ENCODE measurements around the gene PLET1.

PLET1 gene

DNA sequence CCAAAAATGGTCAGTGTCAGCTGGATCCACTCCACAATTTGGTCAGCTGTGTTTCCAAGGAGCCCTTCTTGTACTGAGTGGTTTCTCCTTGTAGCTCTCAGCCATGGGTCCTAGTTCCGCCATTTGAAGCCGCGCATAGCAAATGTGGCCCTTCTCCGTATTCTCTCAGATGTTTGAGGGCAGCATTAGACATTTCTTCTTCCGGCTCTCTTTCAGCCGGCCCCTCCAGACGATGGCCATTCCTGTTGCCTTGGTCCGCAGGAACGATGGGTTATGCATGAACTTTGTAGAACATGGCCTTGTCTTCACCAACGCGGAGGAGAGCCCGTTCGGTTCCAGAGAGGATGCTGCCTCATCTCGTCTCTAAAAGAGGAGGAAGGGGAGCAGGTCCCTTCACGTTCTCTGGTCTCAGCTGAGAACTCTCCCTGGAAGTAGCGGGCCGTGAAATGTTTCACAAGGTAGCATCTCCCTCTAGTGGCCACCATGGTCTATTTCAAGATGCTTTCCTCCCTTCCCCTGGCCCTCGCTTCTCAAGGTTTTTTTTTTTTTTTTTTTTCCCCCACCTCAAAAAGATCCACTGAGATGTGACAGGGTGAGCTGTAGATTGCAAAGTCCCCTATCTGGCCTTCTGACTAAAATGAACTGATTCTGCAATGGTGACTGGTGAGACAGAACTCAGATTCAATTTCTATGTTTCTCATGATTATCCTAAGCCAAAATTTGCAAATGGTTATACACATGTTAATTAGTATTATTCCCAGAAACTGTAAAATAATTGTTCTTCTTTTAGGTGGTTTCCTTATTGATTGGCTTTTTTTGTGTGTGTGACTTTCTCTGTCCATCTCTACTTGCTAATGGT is 19.8 kb upstream of the PLET1 start:
- peak; percentile 3 for DNase-seq

DNA sequence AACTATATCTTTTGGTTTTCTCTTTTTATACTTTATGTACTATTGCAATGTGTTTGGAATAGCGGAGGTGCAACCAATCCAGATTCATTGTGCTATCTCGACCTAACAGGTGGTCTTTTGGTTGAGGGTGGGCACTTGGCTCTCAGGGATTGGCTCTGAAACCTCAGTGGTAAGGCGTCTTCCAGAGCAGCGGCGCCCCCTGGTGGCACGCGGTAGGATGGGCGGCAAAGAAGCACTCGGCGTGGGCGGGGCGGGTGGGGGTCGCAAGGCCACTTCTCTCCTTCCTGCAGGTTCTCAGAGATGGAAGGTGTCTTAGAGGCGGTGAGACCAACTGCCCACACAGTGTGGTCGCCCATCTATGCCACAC is 19.2 kb upstream of the PLET1 start:
- peak; percentile 12 for DNase-seq

DNA sequence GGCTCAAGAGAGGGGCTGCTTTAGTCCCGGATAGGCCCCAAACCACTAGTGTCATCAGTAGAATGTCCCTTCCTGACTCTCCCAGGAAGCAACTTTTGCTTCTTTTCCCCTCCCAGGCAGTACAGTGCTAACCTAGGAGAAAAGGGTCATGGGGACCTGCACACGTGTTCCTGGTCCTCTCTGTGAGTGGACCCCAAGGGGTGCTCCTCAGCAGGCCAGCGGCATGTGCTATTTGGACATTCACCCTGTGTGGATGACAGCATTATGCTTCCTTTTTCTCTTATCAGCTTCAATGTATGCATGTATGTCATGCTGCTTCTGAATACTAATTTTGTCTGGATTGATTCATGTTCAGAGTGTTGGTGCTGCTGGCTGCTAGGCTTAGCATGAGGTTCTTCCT is 18.1 kb upstream of the PLET1 start:
- no peak for DNase-seq

DNA sequence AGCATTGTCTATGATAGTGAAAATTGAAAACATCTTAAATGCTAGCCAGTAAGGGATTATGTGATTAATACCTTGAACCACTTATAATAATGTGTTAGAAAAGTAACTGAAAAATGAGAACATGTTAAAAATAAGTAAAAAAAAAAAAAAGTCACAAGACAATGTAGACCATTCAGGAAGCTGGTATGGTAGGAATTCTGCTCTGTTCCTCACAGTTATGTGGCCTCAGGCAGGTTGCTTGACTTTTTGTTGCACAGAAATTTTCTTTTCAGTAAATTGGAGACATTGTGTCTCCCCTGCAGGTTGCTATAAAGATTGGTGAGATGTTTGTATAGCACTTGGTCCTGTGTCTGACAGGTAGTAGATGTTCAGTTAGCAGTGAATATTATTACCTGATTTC is 17.3 kb upstream of the PLET1 start:
- DNase-seq: no peak

DNA sequence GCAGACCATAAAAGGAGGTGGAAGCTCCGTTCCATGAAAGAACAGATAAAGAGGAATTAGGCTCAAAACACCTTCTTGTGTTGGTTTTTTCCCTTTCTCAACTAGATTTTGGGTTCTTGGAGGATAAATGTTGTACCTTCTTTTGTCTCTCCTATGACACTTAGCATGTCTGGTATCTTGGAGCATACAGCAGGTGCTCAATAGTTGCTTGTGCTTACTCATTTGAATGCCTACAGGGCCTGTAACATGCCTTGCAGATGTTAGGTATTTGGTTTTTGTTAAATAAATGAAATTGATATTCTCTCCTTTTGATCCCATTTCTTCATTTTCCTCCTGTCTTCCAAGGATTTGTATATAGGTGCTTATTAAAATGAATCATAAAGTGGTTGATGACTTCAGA is 16.4 kb upstream of the PLET1 start:
- DNase-seq: no peak

DNA sequence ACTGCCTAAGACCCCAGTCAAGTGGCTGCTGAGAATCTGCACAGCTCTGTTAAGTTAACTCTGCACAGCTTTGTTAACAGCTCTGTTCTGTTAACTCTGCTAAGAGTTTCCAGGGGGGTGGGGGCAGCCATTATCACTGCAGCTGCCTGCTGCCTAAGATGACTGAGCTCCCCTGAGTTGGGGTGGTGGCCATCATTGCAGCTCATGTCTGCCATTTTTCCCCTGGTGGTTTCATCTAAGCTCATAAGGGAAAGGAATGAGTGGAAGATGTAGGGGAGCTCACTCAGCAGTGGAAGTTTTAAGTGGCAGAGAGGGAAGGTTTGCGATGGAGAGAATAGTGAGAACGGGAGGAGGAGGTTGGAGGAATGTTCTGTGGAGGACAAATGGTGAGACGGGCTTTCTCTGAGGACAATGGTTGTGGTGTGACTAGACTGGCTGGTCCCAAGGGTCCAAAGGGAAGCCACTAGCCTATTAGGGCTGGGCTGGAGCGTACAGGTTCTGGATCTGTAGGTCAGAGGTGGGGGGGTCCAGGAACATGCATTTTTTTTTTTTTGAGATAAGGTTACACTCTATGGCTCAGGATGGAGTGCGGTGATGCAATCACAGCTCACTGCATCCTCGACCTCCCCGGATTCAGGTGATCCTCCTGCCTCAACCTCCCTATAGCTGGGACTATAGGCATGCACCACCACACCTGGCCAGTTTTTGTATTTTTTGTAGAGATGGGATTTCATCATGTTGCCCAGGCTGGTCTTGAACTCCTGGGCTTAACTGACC is 13.5 kb upstream of the PLET1 start:
- DNase-seq: no peak

DNA sequence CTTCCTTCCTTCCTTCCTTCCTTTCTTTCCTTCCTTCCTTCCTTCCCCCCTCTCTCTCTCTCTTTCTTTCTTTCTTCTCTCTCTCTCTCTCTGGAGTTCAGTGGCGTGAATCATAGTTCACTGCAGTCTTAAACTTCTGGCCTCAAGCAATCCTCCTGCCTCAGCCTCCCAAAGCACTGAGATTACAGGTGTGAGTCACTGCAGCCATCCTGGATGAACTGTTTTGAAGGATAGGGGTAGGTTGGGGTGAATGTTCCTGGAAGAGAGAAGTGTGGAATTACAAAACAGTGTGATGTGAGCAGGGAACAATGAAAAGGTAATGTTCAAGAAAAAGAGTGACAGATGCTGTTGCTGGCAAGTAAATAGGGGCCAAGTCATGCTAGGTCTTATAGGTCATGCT is 12.4 kb upstream of the PLET1 start:
- DNase-seq: no peak

DNA sequence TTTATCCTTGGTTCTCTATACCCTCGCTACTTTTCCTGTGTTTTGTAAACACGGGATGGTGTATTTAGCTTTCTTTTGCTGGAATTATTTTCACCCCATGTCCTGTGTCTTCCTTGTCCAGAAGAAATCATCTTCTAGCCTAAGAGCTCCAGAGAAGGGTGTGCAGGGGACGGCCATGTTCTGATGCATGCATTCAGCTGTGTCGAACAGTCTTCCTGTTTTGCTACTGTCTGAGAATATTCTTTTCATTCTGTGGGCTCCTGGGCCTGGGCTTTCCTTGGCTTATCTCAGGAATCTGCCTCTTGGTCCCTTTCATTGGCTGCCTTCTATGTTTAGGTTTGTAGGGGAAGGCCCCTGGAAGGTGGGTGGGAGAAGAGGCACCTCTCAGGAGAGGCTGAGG is 10.6 kb upstream of the PLET1 start:
- DNase-seq: no peak

DNA sequence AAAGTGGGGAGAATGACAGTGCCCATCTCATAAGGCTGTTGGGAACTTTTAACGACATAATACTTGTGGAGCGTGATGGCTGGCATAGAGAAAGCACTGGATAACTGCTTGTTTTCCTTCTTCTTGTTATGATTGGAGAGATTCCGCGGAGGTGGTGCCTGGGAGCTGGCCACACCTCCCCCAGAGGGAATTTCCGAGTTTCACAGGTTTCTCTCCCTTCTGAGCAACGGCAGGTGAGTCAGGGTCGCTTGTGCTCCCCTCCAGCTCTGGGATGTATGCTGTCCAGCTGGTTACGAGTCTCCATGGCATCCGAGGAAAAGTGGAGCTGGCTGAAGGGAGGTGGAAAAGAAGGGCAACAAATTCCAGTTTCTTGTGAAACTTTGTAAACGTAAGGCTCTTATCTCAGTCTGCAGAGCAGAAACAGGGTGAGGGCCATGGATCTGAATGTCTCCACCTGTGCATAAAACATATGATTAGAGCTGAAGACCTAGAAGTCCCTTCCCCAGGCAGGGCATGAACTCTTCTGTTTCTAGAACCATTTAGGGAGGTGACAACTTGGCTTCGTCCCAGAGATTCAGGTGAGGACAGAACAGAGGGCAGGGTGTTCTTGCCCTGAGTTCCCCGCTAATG is 10.0 kb upstream of the PLET1 start:
- no peak for DNase-seq

DNA sequence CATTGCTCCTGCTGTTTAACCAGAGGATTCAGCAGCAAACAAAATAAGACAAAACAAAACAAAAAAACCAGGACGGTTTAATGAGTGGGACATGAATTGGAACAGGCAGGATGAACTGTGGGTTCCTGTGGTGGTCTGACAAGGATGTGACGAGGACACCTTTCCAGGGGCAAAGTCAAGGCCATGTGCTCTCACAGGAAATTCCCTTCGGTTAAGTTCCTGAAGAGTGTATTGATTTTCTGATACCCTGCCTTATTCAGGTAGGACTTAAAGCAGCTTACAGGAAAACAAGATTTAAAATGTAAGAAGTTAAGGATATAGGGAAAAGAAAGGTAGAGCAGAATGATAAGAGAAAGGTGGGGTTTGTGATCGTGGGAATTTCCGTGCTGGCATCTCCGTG is 8.5 kb upstream of the PLET1 start:
- DNase-seq: no peak

DNA sequence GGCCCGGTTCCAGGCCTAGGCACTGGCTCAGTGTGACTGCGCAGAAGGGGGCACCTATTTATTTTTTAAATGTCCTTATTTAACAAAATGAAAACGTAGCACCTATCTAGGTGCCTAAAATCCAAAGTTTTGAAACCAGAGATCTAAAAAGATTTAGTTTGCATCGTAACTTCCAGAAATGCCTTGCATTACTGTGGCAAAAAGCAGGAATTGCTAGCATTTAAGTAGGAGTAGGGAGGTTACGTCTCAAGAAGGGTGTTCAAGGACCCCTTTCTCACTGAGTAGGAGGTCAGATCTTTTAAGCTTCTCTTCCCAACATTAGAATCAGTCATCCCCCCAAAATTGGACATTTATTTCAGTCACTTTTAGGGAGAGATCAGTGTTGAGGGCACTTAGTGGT is 7.7 kb upstream of the PLET1 start:
- no peak for DNase-seq

DNA sequence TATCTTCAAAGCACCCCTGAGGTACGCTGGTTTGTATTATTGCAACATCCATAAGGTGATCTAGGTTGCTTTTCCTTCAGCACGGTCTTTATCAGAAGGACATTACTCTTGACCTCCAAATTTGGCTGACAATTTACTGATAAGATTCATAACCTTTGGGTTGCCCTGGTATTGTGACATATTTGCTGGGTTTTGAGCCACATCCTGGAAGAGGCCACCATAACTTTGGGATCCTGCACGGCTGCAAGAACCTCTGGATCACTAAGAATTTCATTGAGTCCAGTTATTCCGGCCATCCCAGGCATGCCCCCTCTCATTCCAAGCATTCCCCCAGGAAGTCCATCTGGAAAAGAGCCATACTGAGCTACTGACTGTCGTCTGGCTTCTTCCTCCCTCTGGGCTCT is 6.5 kb upstream of the PLET1 start:
- DNase-seq: no peak

DNA sequence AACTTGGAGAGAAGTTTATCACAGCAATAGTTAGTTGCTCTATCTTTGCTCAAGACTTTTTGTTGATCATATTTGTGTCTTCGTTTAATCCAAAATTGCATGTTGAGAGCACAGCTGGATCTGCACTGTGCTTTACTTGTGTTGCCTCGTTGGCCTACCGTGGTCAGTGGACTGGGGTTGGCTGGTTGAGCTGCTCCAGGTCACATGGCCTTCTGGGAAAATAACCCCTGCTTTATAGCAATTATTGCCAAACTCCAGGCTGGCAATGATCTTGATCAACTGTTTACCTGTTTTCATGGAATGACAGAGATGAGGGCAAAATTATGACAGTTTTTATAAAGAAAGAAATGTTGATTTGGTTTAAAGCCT is 5.7 kb upstream of the PLET1 start:
- DNase-seq: no peak

DNA sequence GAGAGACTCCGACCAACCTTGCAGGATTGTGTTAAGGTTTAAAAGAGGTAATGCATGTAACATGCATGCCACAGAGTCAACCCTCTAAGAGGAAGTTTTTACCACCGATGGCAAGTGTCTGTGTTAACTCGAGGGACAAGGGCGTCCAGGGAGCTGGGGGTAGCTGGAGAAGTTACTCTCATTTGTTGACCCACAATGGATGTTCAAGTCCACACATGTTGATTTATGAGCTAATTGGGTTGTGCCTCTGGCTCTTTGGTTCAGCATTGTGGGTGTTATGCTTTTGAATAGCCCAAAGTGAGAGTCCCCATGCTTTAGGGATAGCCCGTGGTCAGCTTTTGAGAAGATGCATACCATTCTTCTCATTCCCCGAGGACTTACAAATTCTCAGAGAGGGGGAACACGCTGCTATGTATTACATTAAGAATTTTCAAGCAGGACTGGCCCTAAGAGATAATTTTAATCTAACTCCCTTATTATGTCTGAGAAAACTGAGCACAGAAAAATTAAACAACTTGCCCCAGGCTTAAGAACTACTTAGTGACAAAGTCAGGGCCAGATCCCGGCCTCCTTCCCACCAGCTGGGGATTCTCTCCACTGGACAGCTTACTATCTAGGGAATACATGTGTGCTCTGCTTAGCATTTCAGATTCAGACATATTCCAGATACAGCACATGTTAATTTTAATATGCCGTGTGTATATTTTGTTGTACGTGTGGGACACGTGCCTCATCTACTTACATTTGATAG is 5.2 kb upstream of the PLET1 start:
- DNase-seq: no peak

DNA sequence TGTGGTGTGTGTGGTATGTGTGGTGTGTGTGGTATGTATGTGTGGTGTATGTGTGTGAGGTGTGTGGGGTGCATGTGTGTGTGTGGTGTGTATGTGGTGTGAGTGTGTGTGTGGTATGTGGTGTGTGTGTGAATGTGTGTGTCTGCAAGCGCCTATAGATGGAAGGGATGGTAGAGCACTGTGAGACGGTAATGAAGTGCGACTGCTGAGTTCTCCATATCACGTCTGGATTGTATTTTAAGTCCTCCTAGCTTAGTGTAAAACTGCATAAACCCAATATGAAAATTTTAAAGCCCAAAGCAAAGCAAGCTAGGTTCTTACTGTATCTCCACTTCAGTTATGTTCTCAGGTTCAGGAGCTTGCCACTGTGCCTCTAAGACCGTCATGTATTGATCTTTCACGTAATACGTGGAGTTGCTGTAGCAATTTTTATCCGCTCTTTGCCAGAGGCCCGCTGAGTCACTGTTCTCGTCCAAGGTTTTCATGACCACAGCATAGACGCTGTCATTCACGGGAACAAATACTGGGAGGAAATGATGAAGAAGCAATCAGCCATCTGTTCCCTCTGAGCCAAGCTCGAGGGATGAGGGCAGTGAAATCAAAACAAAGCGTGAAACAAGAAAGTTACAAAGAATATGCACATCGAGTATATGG is 5.5 kb downstream of the PLET1 start:
- DNase-seq: no peak

DNA sequence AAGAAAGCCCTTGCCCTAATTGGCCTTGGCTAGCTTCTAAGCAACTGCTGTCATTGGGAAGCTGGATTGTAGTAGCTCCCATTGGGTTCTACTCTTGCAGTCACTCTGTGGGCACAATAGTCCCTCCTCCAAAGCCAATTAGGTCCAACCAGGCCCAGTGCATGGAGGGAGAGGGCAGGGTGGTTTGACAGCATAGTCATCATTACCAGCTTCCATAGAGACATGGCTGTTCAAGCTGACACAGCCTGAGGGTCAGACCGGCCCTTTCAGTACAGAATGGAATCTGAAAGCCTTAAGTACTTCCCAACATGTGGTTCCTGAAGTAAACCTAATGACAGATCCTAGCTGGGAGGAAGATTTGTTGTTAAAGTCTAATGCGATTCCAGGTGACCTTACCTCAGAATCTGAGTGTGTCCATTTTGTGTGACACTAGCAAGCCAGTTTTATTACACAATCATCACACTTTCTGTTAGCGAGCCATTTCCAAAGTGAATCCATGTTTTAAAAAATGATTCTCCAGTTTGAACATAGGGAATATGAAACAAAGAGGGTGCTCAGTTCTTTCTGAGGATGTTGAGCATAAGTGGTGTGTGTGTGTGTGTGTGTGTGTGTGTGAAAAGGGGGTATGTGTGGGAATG is 6.9 kb downstream of the PLET1 start:
- DNase-seq: no peak

DNA sequence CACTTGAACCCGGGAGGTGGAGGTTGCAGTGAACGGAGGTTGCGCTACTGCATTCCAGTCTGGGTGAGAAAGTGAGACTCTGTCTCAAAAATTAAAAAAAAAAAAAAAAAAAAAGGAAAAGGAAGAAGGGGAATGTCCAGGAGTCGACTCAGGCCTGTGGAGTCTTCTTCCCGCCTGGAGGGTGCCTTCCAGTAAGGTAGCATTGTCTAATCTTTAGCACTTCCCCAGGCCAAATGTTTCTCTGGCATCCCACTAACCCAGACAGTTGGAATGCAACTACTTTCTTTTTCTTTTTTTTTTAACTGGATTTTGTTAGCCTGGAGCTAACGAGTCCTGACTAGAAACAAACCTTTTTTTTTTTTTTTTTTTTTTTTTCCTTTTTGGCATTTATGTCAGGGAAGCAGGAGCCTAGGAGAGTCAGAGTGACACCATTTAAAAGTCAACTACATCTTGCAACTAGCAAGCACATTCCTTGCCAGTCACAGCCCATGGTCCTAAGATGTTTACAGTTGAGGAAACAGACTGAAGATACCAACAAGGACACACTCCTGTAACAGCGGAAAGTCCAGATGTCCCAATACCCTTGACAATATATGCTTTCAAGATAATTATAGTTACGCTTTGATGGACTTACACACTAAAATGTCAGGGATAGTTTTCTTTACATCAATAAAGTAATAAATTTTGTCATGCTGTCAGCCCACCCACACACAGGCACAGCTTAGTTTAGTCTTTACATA is 10.6 kb downstream of the PLET1 start:
- DNase-seq: no peak

DNA sequence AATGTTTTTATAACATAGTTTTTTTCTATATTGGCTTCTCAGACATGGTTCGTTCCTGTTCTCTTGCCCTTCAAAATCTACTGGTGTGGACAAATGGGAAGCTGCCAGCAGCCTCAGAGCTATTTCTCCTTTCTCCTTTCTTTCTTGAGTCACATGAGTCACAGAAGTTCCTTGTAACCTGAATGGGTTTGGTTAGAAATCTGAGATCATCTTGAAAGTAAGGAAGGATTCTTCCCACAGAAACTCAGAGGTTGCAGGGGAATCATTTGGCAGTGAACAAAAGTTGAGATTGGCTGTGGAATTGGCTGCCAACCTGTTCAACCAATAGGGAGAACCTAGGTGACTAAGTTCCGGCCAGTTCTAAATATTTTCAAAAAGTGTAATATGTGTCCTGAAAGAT is 12.5 kb downstream of the PLET1 start:
- no peak for DNase-seq

DNA sequence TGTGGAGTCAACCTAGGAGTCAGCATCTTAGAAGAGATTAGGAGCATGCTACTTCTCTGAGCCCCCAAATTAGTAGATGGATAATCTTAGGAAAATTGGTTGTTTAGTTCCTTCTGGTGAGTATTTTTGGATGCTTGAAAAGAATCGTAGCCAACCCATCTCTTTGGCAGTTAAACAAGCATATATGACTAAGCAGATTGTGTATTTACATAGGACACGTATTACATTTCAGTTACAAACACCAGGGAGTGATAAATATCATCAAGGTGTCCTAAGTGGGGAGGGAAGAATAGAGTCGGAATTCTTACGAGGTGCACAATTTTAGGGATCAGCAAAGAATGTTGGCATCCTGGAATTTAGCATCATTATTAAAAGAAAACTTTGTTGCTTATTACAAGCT is 13.5 kb downstream of the PLET1 start:
- DNase-seq: no peak

DNA sequence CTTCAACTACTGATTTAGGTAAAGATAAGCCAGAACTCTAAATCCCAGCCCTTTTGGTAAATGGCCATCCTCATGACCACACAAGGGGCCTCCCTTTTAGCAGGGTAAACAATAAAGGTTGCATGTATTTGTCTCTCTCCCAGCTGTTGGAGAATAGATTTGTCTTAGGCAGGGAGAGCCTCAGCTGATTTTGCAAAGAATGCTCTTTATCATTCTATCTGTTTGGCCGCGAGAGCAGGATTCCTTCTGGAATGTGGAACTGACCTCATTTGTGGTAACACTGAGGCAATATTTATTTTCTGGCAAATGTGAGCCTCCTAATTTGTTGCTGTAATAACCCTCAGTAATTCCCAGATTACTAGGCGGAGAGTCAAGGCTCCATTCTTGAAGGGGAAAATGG is 19.2 kb downstream of the PLET1 start:
- no peak for DNase-seq

DNA sequence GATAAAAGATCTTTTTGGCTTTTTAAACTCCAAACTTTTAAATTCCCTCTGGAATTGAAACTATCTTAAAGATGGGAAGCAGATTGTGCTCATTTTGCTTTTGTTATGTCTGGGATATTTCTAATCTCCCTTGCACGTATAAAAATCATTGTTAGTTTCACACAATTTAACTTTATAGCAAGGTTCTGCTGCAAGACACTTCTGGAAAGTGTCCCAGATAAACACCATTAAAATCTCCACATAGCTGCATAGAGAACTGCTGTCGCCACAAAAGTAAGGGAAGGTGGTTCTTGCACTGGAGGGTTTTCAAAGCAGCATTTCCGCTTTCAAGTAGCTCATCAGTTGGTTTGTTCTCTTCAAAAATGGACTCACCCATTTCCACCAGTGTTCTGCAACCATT is 22.6 kb downstream of the PLET1 start:
- no peak for DNase-seq

DNA sequence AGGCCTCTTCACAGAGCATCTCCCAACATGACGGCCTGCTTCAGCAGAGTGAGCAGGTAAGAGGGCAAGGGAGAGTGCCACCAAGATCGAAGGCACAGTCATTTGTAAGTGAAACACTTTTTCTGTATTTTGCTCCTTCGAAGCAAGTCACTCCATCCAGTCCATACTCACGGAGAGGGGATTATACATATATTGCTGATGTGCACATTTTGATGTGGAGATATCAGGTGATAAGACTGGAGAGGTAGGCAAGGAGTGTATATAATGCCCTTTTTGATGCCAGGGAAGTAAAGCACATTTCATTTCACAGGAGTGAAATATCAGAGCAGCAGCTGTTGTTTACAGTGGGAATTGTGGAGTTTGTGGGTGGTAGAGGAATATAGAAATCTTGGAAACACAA is 23.2 kb downstream of the PLET1 start:
- no peak for DNase-seq

All from NCI-H524 treated with DMSO at 0.1 percent for 48 hours (cell line).